GM19023 (cell line): ENCODE data around the gene NPFFR1.
"Not testable (repeated sequence)": the region's sequence is repeated elsewhere in the genome, so short reads cannot be mapped to it uniquely, and the experiment has no call there.

Experiments used
- ATAC-seq: cut with Tn5 transposase; IDR thresholded peaks from one replicate; pipeline ENCODE4 v1.9.1; 2021; ENCODE audit warnings: mild to moderate bottlenecking, moderate library complexity; ENCODE audit not compliant: unreplicated experiment

NPFFR1 gene

DNA sequence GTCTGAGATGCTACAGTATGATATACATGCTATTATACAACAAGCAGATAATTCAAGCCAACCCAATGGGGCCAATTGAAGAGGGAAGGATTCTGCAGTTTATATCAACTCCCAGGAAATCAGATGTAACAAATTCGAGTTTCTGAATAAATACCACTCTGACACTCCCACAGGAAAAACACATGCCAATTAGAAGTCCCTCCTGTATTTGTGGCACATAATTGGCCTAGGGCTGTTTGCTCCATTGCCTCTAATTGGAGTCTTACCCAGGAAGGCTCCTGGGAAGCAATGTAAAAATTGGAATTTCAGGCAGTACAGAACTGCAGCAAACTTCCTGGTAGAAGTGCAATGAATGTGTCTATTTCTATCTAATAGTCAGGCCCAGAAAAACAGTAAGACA lies 55.3 kb downstream of the NPFFR1 start:
- no peak for ATAC-seq

DNA sequence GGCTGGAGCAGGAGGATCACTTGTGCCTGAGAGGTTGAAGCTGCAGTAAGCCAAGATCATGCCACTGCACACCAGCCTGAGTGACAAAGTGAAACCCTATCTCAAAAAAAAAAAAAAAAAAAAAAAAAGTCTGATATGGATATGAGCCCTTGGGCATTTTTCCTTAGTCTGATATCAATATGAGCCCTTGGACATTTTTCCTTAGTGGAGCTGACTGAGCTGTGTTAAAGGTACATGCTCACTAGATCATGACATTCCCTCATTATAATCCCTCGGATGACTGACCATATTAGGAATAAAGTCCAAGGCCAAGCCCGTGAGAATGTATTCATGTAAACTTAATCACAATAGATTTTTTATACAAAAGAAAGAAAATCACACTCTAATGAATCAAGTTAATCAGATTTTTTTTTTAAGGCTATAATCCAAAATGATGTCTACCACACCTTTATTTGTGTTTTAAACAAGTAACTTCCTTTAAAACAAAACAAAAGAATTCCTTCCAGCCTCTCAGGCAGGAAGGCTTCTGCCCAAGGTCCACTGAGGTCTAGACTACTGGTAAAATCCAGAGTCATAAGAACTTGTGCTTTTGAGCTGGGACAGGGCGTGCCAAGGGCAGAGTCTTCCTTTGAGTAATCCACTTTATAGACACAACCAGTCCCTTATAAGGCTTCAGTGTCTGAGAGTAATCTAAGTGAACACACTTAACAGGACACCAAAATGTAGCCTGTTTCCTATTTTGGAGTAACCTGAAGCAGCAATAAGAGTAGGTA lies 56.1 kb downstream of the NPFFR1 start:
- no peak for ATAC-seq

DNA sequence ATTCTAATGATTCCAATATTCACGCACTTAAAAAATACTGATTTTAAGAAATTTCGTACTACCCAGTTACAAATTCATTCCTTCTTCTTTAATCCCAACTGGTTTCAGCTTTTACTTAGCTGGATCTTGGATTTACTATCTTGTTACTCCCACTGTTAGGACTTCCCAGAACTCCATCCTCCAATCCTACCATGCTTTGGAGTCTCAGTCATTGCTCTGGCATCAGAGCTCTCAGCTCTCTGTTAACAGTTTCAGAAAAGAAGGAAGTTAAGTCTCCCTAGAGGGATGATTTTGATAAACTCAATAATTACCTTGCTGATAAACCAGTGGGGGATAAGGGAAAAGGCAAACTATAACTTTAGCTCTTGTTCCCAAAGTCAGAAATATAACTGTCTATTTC lies 60.1 kb downstream of the NPFFR1 start:
- ATAC-seq: no peak

DNA sequence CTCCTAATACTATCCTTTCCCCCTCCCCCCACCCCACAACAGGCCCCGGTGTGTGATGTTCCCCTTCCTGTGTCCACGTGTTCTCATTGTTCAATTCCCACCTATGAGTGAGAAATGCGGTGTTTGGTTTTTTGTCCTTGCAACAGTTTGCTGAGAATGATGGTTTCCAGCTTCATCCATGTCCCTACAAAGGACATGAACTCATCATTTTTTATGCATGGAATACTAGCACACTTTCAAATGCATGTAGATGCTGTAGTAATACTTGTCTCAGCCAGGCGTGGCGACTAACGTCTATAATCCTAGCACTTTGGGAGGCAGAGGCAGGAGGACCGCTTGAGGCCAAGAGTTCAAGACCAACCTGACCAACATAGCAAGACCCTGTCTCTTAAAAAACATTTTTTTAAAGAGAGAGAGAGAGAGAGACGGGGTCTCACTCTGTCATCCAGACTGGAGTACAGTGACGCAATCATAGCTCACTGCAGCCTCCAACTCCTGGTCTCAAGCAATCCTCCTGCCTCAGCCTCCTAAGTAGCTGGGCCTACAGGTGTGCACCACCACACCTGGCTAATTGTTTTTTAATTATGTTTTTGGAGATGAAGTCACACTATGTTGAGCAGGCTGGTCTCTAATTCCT lies 60.9 kb downstream of the NPFFR1 start:
- not testable (repeated sequence) for ATAC-seq

DNA sequence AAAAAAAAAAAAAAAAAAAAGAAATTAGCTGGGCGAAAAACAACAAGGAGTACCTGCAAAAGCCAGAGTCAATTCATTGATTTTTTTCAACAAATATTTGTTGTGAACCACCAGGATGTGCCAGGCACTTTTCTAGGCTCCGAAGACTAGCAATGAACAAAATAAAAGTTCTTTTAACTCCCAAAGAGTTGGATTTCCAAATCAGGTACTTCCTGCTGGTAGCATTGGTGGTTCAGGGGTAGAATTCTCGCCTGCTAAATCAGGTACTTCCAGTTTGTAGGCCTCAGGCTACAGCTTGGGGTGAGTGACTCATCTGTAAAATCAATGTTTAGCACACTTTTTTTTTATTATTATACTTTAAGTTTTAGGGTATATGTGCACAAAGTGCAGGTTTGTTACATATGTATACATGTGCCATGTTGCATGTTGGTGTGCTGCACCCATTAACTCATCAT lies 61.4 kb downstream of the NPFFR1 start:
- ATAC-seq: no peak

DNA sequence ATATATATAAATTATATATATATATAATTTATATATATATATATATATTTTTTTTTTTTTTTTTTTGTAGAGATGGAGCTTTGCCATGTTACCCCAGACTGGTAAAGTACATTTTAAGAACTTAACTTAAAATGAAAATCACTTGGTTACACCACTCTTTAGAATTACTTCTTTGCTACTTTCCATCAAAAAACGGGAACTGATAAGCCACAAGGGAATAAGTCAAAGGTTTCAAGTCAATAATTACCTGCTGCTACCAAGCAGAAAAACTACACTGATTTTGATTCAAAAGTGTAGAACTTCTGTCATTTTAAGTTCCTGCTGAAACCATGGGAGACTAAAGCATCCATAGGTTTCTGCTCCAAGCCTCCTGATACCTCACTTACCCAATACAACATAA lies 62.8 kb downstream of the NPFFR1 start:
- ATAC-seq: no peak

DNA sequence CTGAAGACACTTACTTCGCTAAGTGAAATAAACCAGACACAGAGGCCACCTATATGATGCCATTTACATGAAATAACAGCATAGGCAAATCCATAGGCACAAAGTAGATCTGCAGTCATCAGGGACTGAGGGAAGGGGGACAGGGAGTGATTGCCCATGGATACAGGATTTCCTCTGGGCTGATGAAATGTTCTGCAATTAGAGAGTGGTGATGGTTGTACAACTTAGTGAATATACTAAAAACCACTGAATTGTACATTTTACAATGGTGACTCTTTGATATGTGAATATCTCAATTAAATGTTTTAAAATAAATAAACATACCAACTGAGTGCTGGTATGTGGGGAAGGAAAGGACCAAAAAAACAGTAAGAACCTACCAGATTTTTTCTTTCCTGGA lies 70.9 kb downstream of the NPFFR1 start:
- no peak for ATAC-seq

DNA sequence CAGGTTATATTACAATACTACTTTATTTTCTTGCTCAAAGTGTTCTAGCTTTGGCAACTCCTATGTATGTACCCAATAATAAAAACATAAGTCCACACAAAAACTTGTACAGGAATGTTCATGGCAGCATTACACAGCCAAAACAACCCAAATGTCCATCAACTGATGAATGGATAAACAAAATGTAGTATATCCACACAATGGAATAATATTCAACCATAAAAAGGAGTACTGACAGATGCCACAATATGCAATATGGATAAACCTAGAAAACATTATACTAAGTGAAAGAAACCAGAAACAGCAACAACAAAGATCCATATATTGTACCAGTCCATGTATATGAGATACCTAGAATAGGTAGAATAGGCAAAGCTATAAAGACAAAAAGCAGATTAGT lies 71.5 kb downstream of the NPFFR1 start:
- no peak for ATAC-seq

DNA sequence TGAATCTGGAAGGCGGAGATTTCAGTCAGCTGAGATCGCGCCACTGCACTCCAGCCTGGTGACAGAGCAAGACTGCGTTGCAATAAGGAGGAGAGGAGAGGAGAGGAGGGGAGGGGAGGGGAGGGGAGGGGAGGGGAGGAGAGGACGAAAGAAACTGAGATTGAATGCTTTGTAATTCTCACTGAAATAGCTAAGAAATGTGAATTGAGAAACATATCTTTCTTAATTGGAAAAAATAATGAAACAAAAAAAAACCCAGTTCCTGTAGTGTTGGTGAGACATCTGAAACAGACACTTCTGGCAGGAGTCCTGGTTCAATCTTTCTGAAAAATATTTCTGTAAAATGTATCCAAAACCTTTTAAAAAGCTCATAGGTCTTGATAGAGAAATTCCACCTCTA lies 77.0 kb downstream of the NPFFR1 start:
- ATAC-seq: no peak

DNA sequence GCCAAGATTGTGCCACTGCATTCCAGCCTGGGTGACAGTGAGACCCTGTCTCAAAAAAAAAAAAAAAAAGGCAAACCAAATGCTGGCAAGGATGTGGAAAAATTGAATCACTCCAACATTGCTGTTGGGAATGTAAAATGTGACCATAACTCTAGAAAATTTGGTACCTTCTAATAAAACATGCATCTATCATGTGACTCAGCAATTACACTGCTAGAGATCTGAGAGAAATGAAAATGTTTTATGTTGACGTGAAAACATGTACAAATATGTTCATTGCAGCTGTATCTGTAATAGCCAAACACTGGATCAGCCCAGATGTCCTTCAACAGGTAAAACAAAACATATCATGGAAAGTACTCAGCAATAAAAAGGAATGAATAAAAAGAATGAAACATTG lies 82.7 kb downstream of the NPFFR1 start:
- no peak for ATAC-seq

DNA sequence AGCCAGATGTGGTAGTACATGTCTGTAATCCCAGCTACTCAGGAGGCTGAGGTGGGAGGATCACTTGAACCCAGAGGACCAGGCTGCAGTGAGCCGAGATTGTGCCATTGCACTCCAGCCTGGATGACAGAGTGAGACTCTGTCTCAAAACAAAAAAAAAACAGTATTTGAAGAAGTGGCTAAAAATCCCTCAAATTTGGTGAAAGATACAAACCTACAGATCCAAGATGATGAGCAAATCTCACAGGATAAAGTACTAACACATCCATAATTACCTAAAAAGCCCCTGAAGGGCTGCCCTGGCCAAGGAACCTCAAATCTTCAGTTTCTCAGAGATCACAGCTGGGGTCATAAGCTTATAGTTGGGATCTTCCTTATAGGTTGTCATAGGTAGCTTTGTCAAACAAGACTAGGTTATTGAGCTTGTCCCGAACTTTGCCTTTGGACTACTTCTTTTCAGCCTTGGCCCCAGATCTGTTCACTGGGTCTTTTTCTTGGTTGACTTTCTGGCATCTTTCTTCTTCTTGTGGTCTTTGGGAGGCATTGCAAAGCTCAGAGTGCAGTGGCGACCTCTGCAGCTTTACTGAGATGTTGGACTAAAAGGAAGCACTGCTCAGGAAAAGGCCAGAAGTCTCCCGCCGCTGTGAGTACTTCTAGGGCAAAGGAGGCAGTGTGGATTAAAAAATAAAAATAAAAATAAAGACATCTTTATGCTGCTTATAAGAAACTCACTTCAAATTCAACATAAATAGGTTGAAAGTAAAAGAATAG lies 84.9 kb downstream of the NPFFR1 start:
- no peak for ATAC-seq
